ENCODE data around the gene CAAP1. TPM values are rescaled to one million over a fixed set of nuclear protein-coding genes. Genes with fewer than 3 reads are reported as not detected.

CAAP1 gene
- total and polyA plus RNA-seq, 2 of the 8 experiments (the other 6 are each of a cell fraction or from before 2014, with no cell fraction given), result 9.5 to 36.7 TPM

- no peak for TF ChIP-seq SIX5 (IDR thresholded peaks at IDR 0.05; ENCODE audit: low read depth, low read length)
These were observed 85.4 kb downstream of the CAAP1 start (continued) for GRCh38 chr9:26807161-26807560.
